ACC112 (cell line): ENCODE results near the gene NAPSA.
"Not testable (repeated sequence)": the region's sequence is repeated elsewhere in the genome, so short reads cannot be mapped to it uniquely, and the experiment has no call there.

Source experiments
- H2AFZ ChIP-seq: fragments of 200-600 bp; sonication (generic); one replicate; pipeline ENCODE4 v1.6.0; 2017; ENCODE audit warnings: antibody characterized with exemption, low read length; ENCODE audit not compliant: unreplicated experiment
- H3K27ac ChIP-seq: fragments of 200-600 bp; sonication (generic); 2 replicates; pipeline ENCODE4 v1.5.1; 2014; ENCODE audit warnings: low read depth, mild to moderate bottlenecking, antibody characterized with exemption, low read length, moderate library complexity
- H3K27me3 ChIP-seq: fragments of 200-600 bp; sonication (generic); 2 replicates; pipeline ENCODE4 v1.6.1; 2014; ENCODE audit warnings: mild to moderate bottlenecking, antibody characterized with exemption, low read length, moderate library complexity, mixed read lengths; ENCODE audit not compliant: insufficient read depth
- H3K36me3 ChIP-seq: fragments of 200-600 bp; sonication (generic); 2 replicates; pipeline ENCODE4 v1.6.1; 2016; ENCODE audit warnings: mild to moderate bottlenecking, antibody characterized with exemption, low read length, moderate library complexity, mixed read lengths; ENCODE audit not compliant: insufficient read depth
- H3K4me1 ChIP-seq: fragments of 200-600 bp; sonication (generic); one replicate; pipeline ENCODE4 v1.6.1; 2016; ENCODE audit warnings: low read length, mixed read lengths; ENCODE audit not compliant: insufficient read depth, unreplicated experiment, control insufficient read depth
- H3K4me3 ChIP-seq: fragments of 200-600 bp; sonication (generic); 2 replicates; pipeline ENCODE4 v1.5.1; 2014; ENCODE audit warnings: mild to moderate bottlenecking, low read depth, low read length
- H3K79me2 ChIP-seq: fragments of 200-600 bp; sonication (generic); one replicate; pipeline ENCODE4 v1.6.0; 2016; ENCODE audit warnings: low read length; ENCODE audit not compliant: control insufficient read depth, unreplicated experiment, insufficient read depth

NAPSA gene

GRCh38 chr19:50357178-50358100 lies 8.0 kb downstream of the NAPSA start:
- H2AFZ ChIP-seq: peak overlapping the region; percentile 74
- H3K27me3 ChIP-seq: no peaks in the 10 kb centered on the region
- H3K4me3 ChIP-seq: peak overlapping the region; percentile 71
- H3K79me2 ChIP-seq: no peaks in the 10 kb centered on the region
- no peaks in the 10 kb centered on the region for H3K4me1 ChIP-seq
- no peak overlapping the region for H3K27ac ChIP-seq
- H3K36me3 ChIP-seq: no peaks in the 10 kb centered on the region

- Histone ChIP-seq H3K79me2 (no peaks in the 10 kb centered on the region), H2AFZ (no peak overlapping the region), H3K27me3 (no peaks in the 10 kb centered on the region), H3K36me3 (no peaks in the 10 kb centered on the region), H3K4me3 (no peak overlapping the region), H3K4me1 (no peaks in the 10 kb centered on the region), H3K27ac (no peak overlapping the region)
Measured at GRCh38 chr19:50356691-50357177, 8.7 kb downstream of the NAPSA start.

- not testable (repeated sequence) for H3K27me3 ChIP-seq, H3K27ac ChIP-seq, H3K4me1 ChIP-seq, H3K36me3 ChIP-seq, H2AFZ ChIP-seq, H3K79me2 ChIP-seq, H3K4me3 ChIP-seq
Measured at GRCh38 chr19:50353487-50353880, 12.0 kb downstream of the NAPSA start.

- Histone ChIP-seq H3K27me3 (no peaks in the 10 kb centered on the region), H3K79me2 (no peaks in the 10 kb centered on the region), H3K4me3 (no peak overlapping the region), H3K4me1 (no peaks in the 10 kb centered on the region), H3K36me3 (no peaks in the 10 kb centered on the region), H3K27ac (no peak overlapping the region), H2AFZ (no peak overlapping the region)
Measured at GRCh38 chr19:50352242-50352641, 13.2 kb downstream of the NAPSA start.

- H3K27me3 ChIP-seq: no peaks in the 10 kb centered on the region
- H3K4me1 ChIP-seq: no peaks in the 10 kb centered on the region
Measured at GRCh38 chr19:50349277-50350057, 16.0 kb downstream of the NAPSA start.

GRCh38 chr19:50347089-50347581 lies 18.3 kb downstream of the NAPSA start:
- H2AFZ ChIP-seq, H3K27ac ChIP-seq, H3K36me3 ChIP-seq, H3K4me3 ChIP-seq, H3K4me1 ChIP-seq, H3K27me3 ChIP-seq, H3K79me2 ChIP-seq: not testable (repeated sequence)

More at GRCh38 chr19:50349277-50350057, 16.0 kb downstream of the NAPSA start:
- Histone ChIP-seq H3K36me3 (no peaks in the 10 kb centered on the region), H3K27ac (no peak overlapping the region), H3K4me3 (no peak overlapping the region), H2AFZ (no peak overlapping the region), H3K79me2 (no peaks in the 10 kb centered on the region)

- H3K36me3 ChIP-seq: no peaks in the 10 kb centered on the region
- no peaks in the 10 kb centered on the region for H3K27me3 ChIP-seq
- H3K27ac ChIP-seq: no peak overlapping the region
- no peak overlapping the region for H2AFZ ChIP-seq
- no peaks in the 10 kb centered on the region for H3K4me1 ChIP-seq
- no peak overlapping the region for H3K4me3 ChIP-seq
- no peaks in the 10 kb centered on the region for H3K79me2 ChIP-seq
Measured at GRCh38 chr19:50344661-50345318, 20.6 kb downstream of the NAPSA start.

- no peaks in the 10 kb centered on the region for H3K36me3 ChIP-seq
- H3K27ac ChIP-seq: no peak overlapping the region
- H2AFZ ChIP-seq: no peak overlapping the region
- no peaks in the 10 kb centered on the region for H3K79me2 ChIP-seq
- no peaks in the 10 kb centered on the region for H3K27me3 ChIP-seq
- H3K4me3 ChIP-seq: no peak overlapping the region
- H3K4me1 ChIP-seq: no peaks in the 10 kb centered on the region
Measured at GRCh38 chr19:50341091-50341564, 24.3 kb downstream of the NAPSA start.

GRCh38 chr19:50340331-50340730 lies 25.1 kb downstream of the NAPSA start:
- Histone ChIP-seq H3K4me1 (no peaks in the 10 kb centered on the region), H2AFZ (no peak overlapping the region), H3K4me3 (no peak overlapping the region), H3K27me3 (no peaks in the 10 kb centered on the region), H3K27ac (no peak overlapping the region), H3K36me3 (no peaks in the 10 kb centered on the region), H3K79me2 (no peaks in the 10 kb centered on the region)

GRCh38 chr19:50337031-50337430 lies 28.4 kb downstream of the NAPSA start:
- H3K4me1 ChIP-seq, H3K4me3 ChIP-seq, H3K79me2 ChIP-seq, H3K27ac ChIP-seq, H2AFZ ChIP-seq, H3K36me3 ChIP-seq: not testable (repeated sequence)
- peaks cover 14% of the 10 kb centered on the region for H3K27me3 ChIP-seq
